Measurements from ENCODE around the gene TIA1.
A peak's percentile ranks its signal among the peaks of the same experiment; 100 is the strongest.
"Not testable (repeated sequence)": the region's sequence is repeated elsewhere in the genome, so short reads cannot be mapped to it uniquely, and the experiment has no call there.

The TIA1 gene

GRCh38 chr2:70240599-70240998, 7.8 kb downstream of the TIA1 start:
- TF ChIP-seq POLR2AphosphoS5 (IDR thresholded peaks at IDR 0.05; ENCODE audit: borderline replicate concordance, low read depth, low read length) (no peak), FOXP2 (optimal IDR thresholded peaks at IDR 0.05; ENCODE audit: control extremely low read depth, extremely low read length, insufficient read depth) (no peak), EZH2 (IDR thresholded peaks at IDR 0.05) (no peak)
- peaks cover 54% of the 10 kb centered on the region for H3K36me3 ChIP-seq (ENCODE audit: insufficient read depth, low read length)
- no peak overlapping the region for H3K9ac ChIP-seq (ENCODE audit: insufficient read length)
- no peak overlapping the region for H3K27ac ChIP-seq
- H3K4me3 ChIP-seq, result no peak overlapping the region
- no peak for DNase-seq (ENCODE audit: low read depth, low spot score)
- H3K9me3 ChIP-seq (ENCODE audit: low read depth, low read length), result no peaks in the 10 kb centered on the region

- no peak overlapping the region for H3K4me3 ChIP-seq
- TF ChIP-seq POLR2AphosphoS5 (IDR thresholded peaks at IDR 0.05; ENCODE audit: borderline replicate concordance, low read depth, low read length) (no peak), EZH2 (IDR thresholded peaks at IDR 0.05) (no peak), FOXP2 (optimal IDR thresholded peaks at IDR 0.05; ENCODE audit: control extremely low read depth, extremely low read length, insufficient read depth) (no peak)
- no peaks in the 10 kb centered on the region for H3K9me3 ChIP-seq (ENCODE audit: low read depth, low read length)
- H3K36me3 ChIP-seq (ENCODE audit: insufficient read depth, low read length), result peaks cover 66% of the 10 kb centered on the region
- H3K27ac ChIP-seq, result peak overlapping the region; percentile 14; the same call in 1 of the 2 replicates
- H3K9ac ChIP-seq (ENCODE audit: insufficient read length), result no peak overlapping the region
- DNase-seq (ENCODE audit: low read depth, low spot score), result no peak
These were observed 14.5 kb downstream of the TIA1 start for GRCh38 chr2:70233926-70234325.

GRCh38 chr2:70226781-70227180, 21.6 kb downstream of the TIA1 start:
- H3K36me3 ChIP-seq (ENCODE audit: insufficient read depth, low read length), result peaks cover 91% of the 10 kb centered on the region

GRCh38 chr2:70223305-70223704, 25.1 kb downstream of the TIA1 start:
- peaks cover 92% of the 10 kb centered on the region for H3K36me3 ChIP-seq (ENCODE audit: insufficient read depth, low read length)
- DNase-seq (ENCODE audit: low read depth, low spot score); H3K4me3 ChIP-seq; H3K9ac ChIP-seq (ENCODE audit: insufficient read length); H3K27ac ChIP-seq; H3K9me3 ChIP-seq (ENCODE audit: low read depth, low read length): not testable (repeated sequence)

More at GRCh38 chr2:70226781-70227180, 21.6 kb downstream of the TIA1 start:
- H3K9ac ChIP-seq (ENCODE audit: insufficient read length), result no peak overlapping the region
- TF ChIP-seq EZH2 (IDR thresholded peaks at IDR 0.05) (no peak), POLR2AphosphoS5 (IDR thresholded peaks at IDR 0.05; ENCODE audit: borderline replicate concordance, low read depth, low read length) (no peak), FOXP2 (optimal IDR thresholded peaks at IDR 0.05; ENCODE audit: control extremely low read depth, extremely low read length, insufficient read depth) (no peak)
- no peak overlapping the region for H3K4me3 ChIP-seq
- no peak overlapping the region for H3K27ac ChIP-seq
- H3K9me3 ChIP-seq (ENCODE audit: low read depth, low read length), result no peaks in the 10 kb centered on the region
- DNase-seq (ENCODE audit: low read depth, low spot score), result no peak

GRCh38 chr2:70214953-70215549, 33.4 kb downstream of the TIA1 start:
- TF ChIP-seq EZH2 (IDR thresholded peaks at IDR 0.05) (no peak), POLR2AphosphoS5 (IDR thresholded peaks at IDR 0.05; ENCODE audit: borderline replicate concordance, low read depth, low read length) (no peak), FOXP2 (optimal IDR thresholded peaks at IDR 0.05; ENCODE audit: control extremely low read depth, extremely low read length, insufficient read depth) (no peak)
- H3K4me3 ChIP-seq, result no peak overlapping the region
- no peak overlapping the region for H3K9ac ChIP-seq (ENCODE audit: insufficient read length)
- H3K9me3 ChIP-seq (ENCODE audit: low read depth, low read length), result no peaks in the 10 kb centered on the region
- no peak for DNase-seq (ENCODE audit: low read depth, low spot score)
- H3K36me3 ChIP-seq (ENCODE audit: insufficient read depth, low read length), result peaks cover 68% of the 10 kb centered on the region
- peak overlapping the region; percentile 12 for H3K27ac ChIP-seq

- no peak overlapping the region for H3K9ac ChIP-seq (ENCODE audit: insufficient read length)
- no peak overlapping the region for H3K27ac ChIP-seq
- no peak for DNase-seq (ENCODE audit: low read depth, low spot score)
- TF ChIP-seq POLR2AphosphoS5 (IDR thresholded peaks at IDR 0.05; ENCODE audit: borderline replicate concordance, low read depth, low read length) (no peak), EZH2 (IDR thresholded peaks at IDR 0.05) (no peak)
- peaks cover 68% of the 10 kb centered on the region for H3K36me3 ChIP-seq (ENCODE audit: insufficient read depth, low read length)
- H3K9me3 ChIP-seq (ENCODE audit: low read depth, low read length), result no peaks in the 10 kb centered on the region
- H3K4me3 ChIP-seq, result no peak overlapping the region
These were observed 34.1 kb downstream of the TIA1 start for GRCh38 chr2:70214365-70214764.

GRCh38 chr2:70212298-70212932, 36.0 kb downstream of the TIA1 start:
- Histone ChIP-seq H3K9me3 (ENCODE audit: low read depth, low read length) (no peaks in the 10 kb centered on the region), H3K27ac (peak overlapping the region; percentile 91), H3K4me3 (peak overlapping the region; percentile 44), H3K36me3 (ENCODE audit: insufficient read depth, low read length) (peaks cover 54% of the 10 kb centered on the region), H3K9ac (ENCODE audit: insufficient read length) (no peak overlapping the region)
- peak; percentile 40 for DNase-seq (ENCODE audit: low read depth, low spot score)
- TF ChIP-seq POLR2AphosphoS5 (IDR thresholded peaks at IDR 0.05; ENCODE audit: borderline replicate concordance, low read depth, low read length), result peak; percentile 17; the same call in 1 of the 2 replicates
- no peak for TF ChIP-seq EZH2 (IDR thresholded peaks at IDR 0.05)
- TF ChIP-seq FOXP2 (optimal IDR thresholded peaks at IDR 0.05; ENCODE audit: control extremely low read depth, extremely low read length, insufficient read depth), result no peak

- H3K27ac ChIP-seq, result peak overlapping the region; percentile 91
- peaks cover 50% of the 10 kb centered on the region for H3K36me3 ChIP-seq (ENCODE audit: insufficient read depth, low read length)
These were observed 36.8 kb downstream of the TIA1 start for GRCh38 chr2:70211595-70211994.

GRCh38 chr2:70204452-70204851, 44.0 kb downstream of the TIA1 start:
- no peak for DNase-seq (ENCODE audit: low read depth, low spot score)
- Histone ChIP-seq H3K9ac (ENCODE audit: insufficient read length) (no peak overlapping the region), H3K27ac (no peak overlapping the region), H3K9me3 (ENCODE audit: low read depth, low read length) (no peaks in the 10 kb centered on the region), H3K36me3 (ENCODE audit: insufficient read depth, low read length) (peaks cover 6% of the 10 kb centered on the region), H3K4me3 (no peak overlapping the region)
- no peak for TF ChIP-seq FOXP2 (optimal IDR thresholded peaks at IDR 0.05; ENCODE audit: control extremely low read depth, extremely low read length, insufficient read depth)

More at GRCh38 chr2:70211595-70211994, 36.8 kb downstream of the TIA1 start:
- Histone ChIP-seq H3K9ac (ENCODE audit: insufficient read length) (no peak overlapping the region), H3K4me3 (peak overlapping the region; percentile 44), H3K9me3 (ENCODE audit: low read depth, low read length) (no peaks in the 10 kb centered on the region)
- TF ChIP-seq EZH2 (IDR thresholded peaks at IDR 0.05), result no peak
- no peak for TF ChIP-seq FOXP2 (optimal IDR thresholded peaks at IDR 0.05; ENCODE audit: control extremely low read depth, extremely low read length, insufficient read depth)
- no peak for TF ChIP-seq POLR2AphosphoS5 (IDR thresholded peaks at IDR 0.05; ENCODE audit: borderline replicate concordance, low read depth, low read length)
- no peak for DNase-seq (ENCODE audit: low read depth, low spot score)

Data from SK-N-MC (cell line).